ENCODE data around the gene ARHGEF17. TPM values are rescaled to one million over a fixed set of nuclear protein-coding genes. Genes with fewer than 3 reads are reported as not detected.

ARHGEF17 gene
- total and polyA plus RNA-seq, 2 of the 8 experiments (the other 6 are each of a cell fraction or from before 2014, with no cell fraction given): 11.3 to 14.6 TPM

DNA sequence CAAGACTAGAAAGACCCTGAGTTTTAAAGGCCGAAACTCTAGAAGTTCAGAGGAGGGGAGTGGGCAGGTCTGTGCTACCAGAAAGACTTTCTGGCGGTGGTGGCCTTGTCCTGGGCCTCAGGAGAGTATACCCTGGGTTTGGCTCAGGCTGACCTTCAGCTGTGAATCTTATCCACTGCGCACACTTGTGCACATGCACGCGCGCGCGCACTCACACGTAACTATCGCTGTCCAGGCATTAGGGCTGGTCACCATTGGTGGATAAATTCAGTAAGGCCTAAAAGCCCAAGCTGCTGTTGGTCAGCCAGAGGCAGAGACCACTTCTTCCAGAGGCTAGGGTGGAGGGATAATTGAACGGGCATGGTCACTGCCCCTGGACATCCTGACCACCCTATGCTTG is 25.1 kb downstream of the ARHGEF17 start:
- Histone ChIP-seq H3K4ac (replicated peaks; ENCODE audit: insufficient read length, low read depth, low read length) (no peak overlapping the region), H4K5ac (ENCODE audit: insufficient read length, low read depth, low read length) (no peak overlapping the region), H3K36me3 (ENCODE audit: control insufficient read depth in 2 of 4, insufficient read depth in 4 of 4, low read length in 3 of 4) (no peaks in the 10 kb centered on the region), H2AFZ (ENCODE audit: low read length) (no peak overlapping the region), H2BK12ac (ENCODE audit: low read depth, low read length) (no peak overlapping the region), H4K20me1 (replicated peaks in 1 of 2; ENCODE audit: control insufficient read depth in 1 of 2, insufficient read depth in 2 of 2, low read length in 2 of 2) (peaks cover 28 to 32% of the 10 kb centered on the region in 2 experiments), H3K56ac (replicated peaks; ENCODE audit: insufficient read length, low read depth, low read length) (no peak overlapping the region), H3K9me3 (ENCODE audit: insufficient read depth in 2 of 2, low read depth in 1 of 2, low read length in 1 of 2) (no peaks in the 10 kb centered on the region), H3K18ac (ENCODE audit: extremely low read depth, low read length) (no peak overlapping the region), H2BK5ac (ENCODE audit: low read depth, low read length) (no peak overlapping the region), H3K79me2 (ENCODE audit: control insufficient read depth in 1 of 2, insufficient read depth in 2 of 2, low read length in 2 of 2) (no peaks in the 10 kb centered on the region), H3K4me2 (ENCODE audit: insufficient read depth in 1 of 2, low read depth in 2 of 2, low read length in 2 of 2) (0 out of 4 replicates have a peak overlapping the region, but pooled peaks of 1 of the 2 experiments have one; percentile 9), H3K27me3 (replicated peaks in 1 of 4; ENCODE audit: control insufficient read depth in 3 of 4, extremely low read depth in 1 of 4, insufficient read depth in 3 of 4, low read length in 3 of 4) (peaks cover 28 to 64% (median 56%) of the 10 kb centered on the region in 4 experiments), H2AK5ac (ENCODE audit: low read depth, low read length) (no peak overlapping the region), H3K4me3 (ENCODE audit: extremely low read depth in 1 of 4, insufficient read depth in 2 of 4, low read depth in 3 of 4, low read length in 4 of 4) (no peak overlapping the region), H4K91ac (replicated peaks; ENCODE audit: insufficient read length, low read length) (no peak overlapping the region), H3K27ac (ENCODE audit: low read depth, low read length) (no peak overlapping the region), H3K79me1 (ENCODE audit: low read depth, low read length) (no peaks in the 10 kb centered on the region), H3K4me1 (replicated peaks in 1 of 4; ENCODE audit: control insufficient read depth in 3 of 4, insufficient read depth in 4 of 4, low read length in 3 of 4) (peaks cover 10 to 32% (median 24%) of the 10 kb centered on the region in 4 experiments), H3K23me2 (ENCODE audit: low read depth, low read length) (no peaks in the 10 kb centered on the region), H2BK20ac (ENCODE audit: low read length) (no peak overlapping the region), H2BK120ac (replicated peaks; ENCODE audit: low read depth, low read length) (no peak overlapping the region), H4K8ac (ENCODE audit: extremely low read depth, insufficient read depth, low read length) (no peak overlapping the region), H3K23ac (ENCODE audit: insufficient read length) (no peak overlapping the region), H2BK15ac (ENCODE audit: low read length) (no peak overlapping the region), H3K14ac (ENCODE audit: insufficient read length) (no peak overlapping the region), H3K9ac (replicated peaks in 1 of 4; ENCODE audit: extremely low read depth in 1 of 4, low read depth in 3 of 4, low read length in 3 of 4) (no peak overlapping the region)
- DNase-seq (ENCODE audit: low read depth in 1 of 2, low spot score in 2 of 2) (no peak), FAIRE-seq (no peak)
- ChIA-PET POLR2A (ENCODE audit: partially characterized antibody) (no interaction called here), CTCF (ENCODE audit: partially characterized antibody) (interaction anchor here (1.0 to 35.5 kb wide), 5 partner anchors 8 to 43 kb away, joined by 4 to 1456 read pairs (median 119); partner anchors contain the start of genes ARHGEF17 and RELT)
- 95% methylated on average over 11 of the region's 11 CpGs; no CpG with 5 or more reads in 1 of the 2 experiments for WGBS, 2 experiments (ENCODE audit: extremely low coverage in 1 of 2, insufficient coverage in 1 of 2, insufficient read length in 1 of 2, insufficient replicate concordance in 2 of 2, low coverage in 1 of 2, low lambda C conversion rate in 2 of 2, missing lambda C conversion rate in 1 of 2)

Measured in H1 (cell line).